GM12878 (cell line): ENCODE results near the gene ABHD15. TPM values are rescaled to one million over a fixed set of nuclear protein-coding genes. Genes with fewer than 3 reads are reported as not detected.

Experiments
- ATAC-seq: fragments of 200-7000 bp; cut with Tn5 transposase; 3 replicates; pipeline ENCODE4 v1.9.1; 2020; ENCODE audit warnings: mild to moderate bottlenecking, moderate library complexity
- BruUV-seq: library from RNA; stranded (reverse); fragments of 400-500 nt; replicated peaks from 2 replicates; lab custom pipeline; 2021; lab: Mats Ljungman, UMichigan
- CTCF ChIA-PET: fragments of 300-600 bp; sonication (Branson Sonifier 250); formaldehyde crosslinking; extraction: SDS; loops from one replicate; lab custom pipeline; 2021; ENCODE audit warnings: inconsistent platforms; lab: Yijun Ruan, JAX
- POLR2A ChIA-PET: fragments of 350-600 bp; formaldehyde crosslinking; extraction: SDS; loops from one replicate; lab custom pipeline; 2021; ENCODE audit warnings: inconsistent platforms; lab: Charles Lee
- RAD21 ChIA-PET: fragments of 300-600 bp; sonication (Branson Sonifier 250); formaldehyde crosslinking; loops from one replicate; lab custom pipeline; 2023; ENCODE audit warnings: antibody characterized with exemption; ENCODE audit not compliant: unreplicated experiment; lab: Charles Lee
- SMC1A ChIA-PET: fragments of 300-600 bp; sonication (Branson Sonifier 250); formaldehyde crosslinking; loops from one replicate; lab custom pipeline; 2023; ENCODE audit not compliant: unreplicated experiment, uncharacterized antibody; lab: Charles Lee
- DNase-seq: peaks from one replicate; pipeline ENCODE4 v3.0.0-alpha.2; 2011; ENCODE audit warnings: low read depth, low spot score
- FAIRE-seq: peaks from 3 replicates; lab custom pipeline; 2011; peaks lifted over from hg19 to GRCh38; lab: Jason Lieb, UNC
- H2AFZ ChIP-seq: 2 replicates; pipeline ENCODE4 v1.6.0; 2011; ENCODE audit warnings: low read depth, low read length, control low read depth; ENCODE audit not compliant: control insufficient read depth
- H3K27ac ChIP-seq: 2 replicates; pipeline ENCODE4 v1.5.1; 2011; ENCODE audit warnings: control low read depth; ENCODE audit not compliant: control insufficient read depth, insufficient read depth
- H3K27me3 ChIP-seq, 2 experiments: replicated peaks in 1 of 2; 2 replicates each; pipeline versions ENCODE4 v1.6.0 to v1.6.1; 2011; ENCODE audit warnings: low read length in 1 of 2; ENCODE audit not compliant: control insufficient read depth in 2 of 2, insufficient read depth in 2 of 2
- H3K36me3 ChIP-seq, 2 experiments: 2 replicates each; pipeline ENCODE4 v1.5.1; 2011; ENCODE audit warnings: low read length in 1 of 2; ENCODE audit not compliant: control insufficient read depth in 2 of 2, insufficient read depth in 2 of 2
- H3K4me1 ChIP-seq: 2 replicates; pipeline ENCODE4 v1.6.1; 2011; ENCODE audit warnings: mild to moderate bottlenecking, low read length, moderate library complexity, mixed read lengths; ENCODE audit not compliant: control insufficient read depth, insufficient read depth
- H3K4me2 ChIP-seq: 2 replicates; pipeline ENCODE4 v1.6.0; 2011; ENCODE audit warnings: control low read depth; ENCODE audit not compliant: control insufficient read depth, insufficient read depth
- H3K4me3 ChIP-seq: fragments of 200-600 bp; sonication (generic); 2 replicates; pipeline ENCODE4 v1.5.1; 2016
- H3K79me2 ChIP-seq: 2 replicates; pipeline ENCODE4 v1.6.0; 2011; ENCODE audit warnings: low read length; ENCODE audit not compliant: control insufficient read depth, insufficient read depth
- H3K9ac ChIP-seq: 2 replicates; pipeline ENCODE4 v1.8.0; 2011; ENCODE audit warnings: low read length, control low read depth, mixed read lengths; ENCODE audit not compliant: control insufficient read depth, insufficient read depth
- H3K9me3 ChIP-seq: replicated peaks from 3 replicates; pipeline ENCODE4 v1.5.1; 2011; ENCODE audit warnings: mild to moderate bottlenecking, low read length; ENCODE audit not compliant: control insufficient read depth, insufficient read depth
- H4K20me1 ChIP-seq: 2 replicates; pipeline ENCODE4 v1.6.0; 2011; ENCODE audit not compliant: control insufficient read depth, insufficient read depth
- BMI1 ChIP-seq: fragments of 450-650 bp; IDR thresholded peaks from 2 replicates; pipeline ENCODE4 v1.6.1; 2016; ENCODE audit warnings: mild to moderate bottlenecking, moderate library complexity, borderline replicate concordance
- CUX1 ChIP-seq: IDR thresholded peaks from 2 replicates; pipeline ENCODE4 v1.6.1; 2012; ENCODE audit warnings: improper control_type of control experiment, low read depth, low read length; ENCODE audit not compliant: insufficient replicate concordance
- IKZF1 ChIP-seq: fragments of 450-650 bp; conservative IDR thresholded peaks from 2 replicates; pipeline ENCODE4 v1.6.1; 2017; ENCODE audit warnings: antibody characterized with exemption, mild to moderate bottlenecking
- IRF3 ChIP-seq: fragments of 450-650 bp; IDR thresholded peaks from 2 replicates; pipeline ENCODE4 v1.6.1; 2014; ENCODE audit warnings: mild to moderate bottlenecking
- KLF5 ChIP-seq: fragments of 450-650 bp; IDR thresholded peaks from 2 replicates; pipeline ENCODE4 v1.6.1; 2014; ENCODE audit warnings: mild to moderate bottlenecking; ENCODE audit not compliant: partially characterized antibody
- MEF2B ChIP-seq: fragments of 450-650 bp; IDR thresholded peaks from 2 replicates; pipeline ENCODE4 v1.6.1; 2018; ENCODE audit warnings: mild to moderate bottlenecking, moderate library complexity; ENCODE audit not compliant: partially characterized antibody, poor library complexity, severe bottlenecking
- NFYB ChIP-seq: IDR thresholded peaks from 2 replicates; pipeline ENCODE4 v1.6.1; 2011; ENCODE audit warnings: low read depth, mild to moderate bottlenecking, low read length, improper control_type of control experiment, moderate library complexity; ENCODE audit not compliant: insufficient read depth
- NR2F1 ChIP-seq: fragments of 450-650 bp; conservative IDR thresholded peaks from 2 replicates; pipeline ENCODE4 v1.6.1; 2017; ENCODE audit warnings: mild to moderate bottlenecking
- PAX8 ChIP-seq: fragments of 450-650 bp; IDR thresholded peaks from 2 replicates; pipeline ENCODE4 v1.6.1; 2017; ENCODE audit warnings: mild to moderate bottlenecking, moderate library complexity
- SKIL ChIP-seq: fragments of 450-650 bp; IDR thresholded peaks from 2 replicates; pipeline ENCODE4 v1.6.1; 2017; ENCODE audit warnings: mild to moderate bottlenecking, low read depth, inconsistent platforms; ENCODE audit not compliant: poor library complexity, severe bottlenecking
- SMC3 ChIP-seq: IDR thresholded peaks from 2 replicates; pipeline ENCODE4 v1.6.1; 2011; ENCODE audit warnings: low read length, improper control_type of control experiment, borderline replicate concordance
- TAF1 ChIP-seq: IDR thresholded peaks from 2 replicates; pipeline ENCODE4 v1.6.1; 2011; ENCODE audit warnings: mild to moderate bottlenecking, low read depth, low read length, borderline replicate concordance
- ZNF622 ChIP-seq: fragments of 450-650 bp; IDR thresholded peaks from 2 replicates; pipeline ENCODE4 v1.6.1; 2017; ENCODE audit warnings: mild to moderate bottlenecking, inconsistent platforms
- ZSCAN29 ChIP-seq: fragments of 450-650 bp; IDR thresholded peaks from 2 replicates; pipeline ENCODE4 v1.6.1; 2017; ENCODE audit warnings: mild to moderate bottlenecking, moderate library complexity
- WGBS: methylation state at CpG from one replicate; pipeline ENCODE4 v1.1.6; 2016; ENCODE audit warnings: low lambda C conversion rate; ENCODE audit not compliant: insufficient replicate concordance, insufficient coverage; ENCODE audit errors: missing lambda C conversion rate; 5-methylcytosine and 5-hydroxymethylcytosine counted together
- in situ Hi-C: fragments of 300-500 bp; cut with MboI; formaldehyde crosslinking; loops from 9 replicates; pipeline ENCODE4 v1.14.3; 2018; ENCODE audit warnings: mixed read lengths
- intact Hi-C: fragments of 100-400 bp; cut with micrococcal nuclease; formaldehyde crosslinking; loops from one replicate; pipeline ENCODE4 v1.14.2; 2022; ENCODE audit not compliant: unreplicated experiment
- polyA plus RNA-seq, 11 experiments: library from polyadenylated mRNA; depleted of rRNA in 4 of 11; unstranded in 6 of 11; stranded (reverse) in 5 of 11; fragments of >200 nt; fragmentation: Nextera tagmentation in 4 of 11; fragmentation: Illumina TruSeq in 1 of 11; extraction: Ambion mirVana in 4 of 11; extraction: Trizol in 1 of 11; gene quantifications; 1 replicate in 1 of 11; 2 replicates in 10 of 11; pipeline versions ENCODE4 v1.2.1 to v1.2.3, GENCODE V29; 2011 to 2016; ENCODE audit warnings: inconsistent platforms in 2 of 11, missing spikeins in 2 of 11, low read depth in 1 of 11
- total RNA-seq, 4 experiments: library from RNA; depleted of rRNA in 3 of 4; stranded (reverse); fragments of >200 nt in 3 of 4; fragmentation: Illumina TruSeq in 1 of 4; extraction: Trizol in 1 of 4; gene quantifications; 2 replicates each; pipeline versions ENCODE4 v1.2.1 to v1.2.3, GENCODE V29; 2013 to 2021

Gene ABHD15
- total and polyA plus RNA-seq, 10 of the 15 experiments (the other 5 are each of a cell fraction or from before 2014, with no cell fraction given) = 2.1 to 9.2 (median 4.9) TPM

- BruUV-seq = no TSS peak
- POLR2A ChIA-PET = interaction anchor here (1.0 to 3.1 kb wide), 2 partner anchors 14 to 30 kb away, joined by 3 to 9 read pairs; no protein-coding TSS in a partner anchor
- intact Hi-C loops = no loop called here
Measured at GRCh38 chr17:29586676-29587469, 20.0 kb upstream of the ABHD15 start.

More at GRCh38 chr17:29586676-29587469, 20.0 kb upstream of the ABHD15 start:
- ChIA-PET CTCF (interaction anchor here (0.8 to 6.7 kb wide), 7 partner anchors 8 to 421 kb away, joined by 3 to 82 read pairs (median 5); no protein-coding TSS in a partner anchor), SMC1A (interaction anchor here (0.7 to 2.9 kb wide), 7 partner anchors 14 to 217 kb away, joined by 3 to 15 read pairs (median 3); no protein-coding TSS in a partner anchor), RAD21 (interaction anchor here (0.8 to 2.0 kb wide), 5 partner anchors 16 to 136 kb away, joined by 3 to 11 read pairs (median 4); no protein-coding TSS in a partner anchor)
- Histone ChIP-seq H3K27ac (no peak overlapping the region), H3K4me1 (peaks cover 41% of the 10 kb centered on the region), H3K4me2 (peak overlapping the region; percentile 89; the same call in 1 of the 2 replicates), H4K20me1 (no peaks in the 10 kb centered on the region), H3K9me3 (no peaks in the 10 kb centered on the region), H3K27me3 (no peaks in the 10 kb centered on the region), H2AFZ (no peak overlapping the region), H3K9ac (no peak overlapping the region), H3K36me3 (peaks cover 0 to under 1% of the 10 kb centered on the region in 2 experiments; a peak in 2 of 4 replicates), H3K79me2 (peaks cover 33% of the 10 kb centered on the region), H3K4me3 (peak overlapping the region; percentile 94; the same call in 1 of the 2 replicates)
- TF ChIP-seq KLF5 = no peak
- TF ChIP-seq IRF3 = no peak
- no peak for TF ChIP-seq IKZF1
- no peak; the same call in 1 of the 2 replicates for TF ChIP-seq NR2F1
- no peak for TF ChIP-seq NFYB
- TF ChIP-seq MEF2B = no peak
- no peak for TF ChIP-seq SKIL
- TF ChIP-seq BMI1 = no peak
- no peak for TF ChIP-seq ZSCAN29
- TF ChIP-seq TAF1 = no peak
- no peak for TF ChIP-seq ZNF622
- no peak for TF ChIP-seq PAX8
- no peak for TF ChIP-seq CUX1
- no peak for TF ChIP-seq SMC3
- no peak for DNase-seq
- WGBS = 69% methylated on average over 9 of the region's 9 CpGs
- FAIRE-seq = no peak
- in situ Hi-C loops = no loop called here
- no peak for ATAC-seq
